GM12873 (cell line): ENCODE data around the gene OGDH.

ENCODE experiments used
- CTCF ChIP-seq: IDR thresholded peaks from 2 replicates; pipeline ENCODE4 v1.5.1; 2012; ENCODE audit warnings: low read depth, mild to moderate bottlenecking, moderate library complexity, low read length, control low read depth; ENCODE audit not compliant: insufficient read depth; ENCODE audit errors: missing control alignments

OGDH gene

GRCh38 chr7:44713680-44714335 is 107.4 kb downstream of the OGDH start:
- TF ChIP-seq CTCF, result no peak

- TF ChIP-seq CTCF, result no peak
Measured at GRCh38 chr7:44716205-44716604, 109.8 kb downstream of the OGDH start.

- TF ChIP-seq CTCF, result no peak
Measured at GRCh38 chr7:44720301-44720700, 113.9 kb downstream of the OGDH start.

GRCh38 chr7:44724276-44724675 is 117.8 kb downstream of the OGDH start:
- TF ChIP-seq CTCF, result no peak

- TF ChIP-seq CTCF, result no peak
Measured at GRCh38 chr7:44727158-44727936, 120.9 kb downstream of the OGDH start.

- no peak for TF ChIP-seq CTCF
Measured at GRCh38 chr7:44727937-44728262, 121.5 kb downstream of the OGDH start.

GRCh38 chr7:44729949-44730590 is 123.6 kb downstream of the OGDH start:
- no peak for TF ChIP-seq CTCF
